Measurements from ENCODE around the gene RAB12.
"Not testable (repeated sequence)": the region's sequence is repeated elsewhere in the genome, so short reads cannot be mapped to it uniquely, and the experiment has no call there.

The RAB12 gene, protein sequence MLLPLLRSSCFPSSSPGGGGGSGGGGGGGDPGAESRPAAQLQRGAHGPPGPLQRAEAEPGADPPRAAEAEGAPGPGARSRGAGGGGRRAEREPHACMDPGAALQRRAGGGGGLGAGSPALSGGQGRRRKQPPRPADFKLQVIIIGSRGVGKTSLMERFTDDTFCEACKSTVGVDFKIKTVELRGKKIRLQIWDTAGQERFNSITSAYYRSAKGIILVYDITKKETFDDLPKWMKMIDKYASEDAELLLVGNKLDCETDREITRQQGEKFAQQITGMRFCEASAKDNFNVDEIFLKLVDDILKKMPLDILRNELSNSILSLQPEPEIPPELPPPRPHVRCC

DNA sequence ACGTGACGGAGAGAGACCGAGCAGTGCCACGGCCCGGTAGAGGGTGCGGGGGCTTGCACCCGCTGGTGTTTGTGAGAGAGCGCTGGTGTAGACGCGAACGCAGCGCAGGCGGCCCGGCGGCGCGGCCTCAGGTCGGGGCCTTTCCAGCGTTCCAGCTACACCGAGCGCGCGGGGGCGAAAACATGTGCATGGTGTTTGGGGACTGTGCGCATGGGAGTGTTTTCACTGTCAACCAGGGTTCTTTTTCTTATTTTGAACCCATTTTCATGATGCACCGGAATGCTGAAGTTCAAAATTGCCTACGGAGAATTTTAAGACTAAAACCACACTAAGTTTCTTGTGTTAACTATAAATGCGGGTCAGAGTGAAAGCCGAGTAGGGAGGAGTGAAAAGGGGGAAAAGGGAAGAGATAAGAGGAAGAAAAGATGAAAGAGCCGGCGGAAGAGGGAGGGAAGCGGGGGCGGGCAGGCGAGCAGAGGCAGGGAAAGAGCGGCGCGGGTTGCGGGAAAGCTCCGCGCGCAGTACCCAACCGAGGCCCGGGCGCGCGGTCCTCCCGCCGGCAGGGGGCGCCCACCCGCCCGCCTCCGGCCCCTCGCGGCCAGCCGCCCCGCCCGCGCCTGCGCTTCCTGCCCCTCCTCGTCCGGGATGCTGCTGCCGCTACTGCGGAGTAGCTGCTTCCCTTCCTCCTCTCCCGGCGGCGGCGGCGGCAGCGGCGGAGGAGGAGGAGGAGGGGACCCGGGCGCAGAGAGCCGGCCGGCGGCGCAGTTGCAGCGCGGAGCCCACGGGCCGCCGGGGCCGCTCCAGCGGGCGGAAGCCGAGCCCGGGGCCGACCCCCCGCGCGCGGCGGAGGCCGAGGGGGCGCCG lies at the start of gene RAB12:
Gene RAB12 (plus strand): TSS at position 643 of the 864 bp plus-strand sequence. CDS start 3 bp downstream, at position 646.
- DNase-seq, result peak; percentile 82

DNA sequence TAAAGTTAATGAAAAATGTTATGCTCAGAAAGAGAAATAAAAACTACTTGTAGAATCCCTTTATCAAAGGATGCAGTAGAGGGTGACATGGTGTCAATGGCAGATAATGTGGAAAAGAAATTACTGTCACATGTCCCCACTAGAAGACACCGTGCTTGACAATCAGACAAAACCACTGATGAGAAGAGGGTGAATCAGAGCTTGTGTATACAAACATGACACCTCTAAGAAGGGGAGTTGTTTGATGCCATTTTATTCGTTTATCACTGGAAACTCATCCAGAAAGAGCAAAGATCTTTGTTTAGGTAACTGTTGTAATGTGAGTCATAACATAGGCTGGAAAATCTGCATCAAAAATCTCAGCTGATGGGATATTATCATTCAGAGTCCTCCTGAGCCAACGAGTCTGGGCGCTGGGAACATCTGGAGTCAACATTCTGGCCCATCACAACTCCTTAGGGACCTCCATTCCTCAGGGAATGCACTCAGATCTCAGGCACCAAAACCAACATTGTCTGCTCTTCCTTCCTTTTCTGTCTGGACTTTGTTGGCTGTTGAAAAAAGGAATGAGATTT lies 49.5 kb upstream of the RAB12 start:
- DNase-seq, result no peak

DNA sequence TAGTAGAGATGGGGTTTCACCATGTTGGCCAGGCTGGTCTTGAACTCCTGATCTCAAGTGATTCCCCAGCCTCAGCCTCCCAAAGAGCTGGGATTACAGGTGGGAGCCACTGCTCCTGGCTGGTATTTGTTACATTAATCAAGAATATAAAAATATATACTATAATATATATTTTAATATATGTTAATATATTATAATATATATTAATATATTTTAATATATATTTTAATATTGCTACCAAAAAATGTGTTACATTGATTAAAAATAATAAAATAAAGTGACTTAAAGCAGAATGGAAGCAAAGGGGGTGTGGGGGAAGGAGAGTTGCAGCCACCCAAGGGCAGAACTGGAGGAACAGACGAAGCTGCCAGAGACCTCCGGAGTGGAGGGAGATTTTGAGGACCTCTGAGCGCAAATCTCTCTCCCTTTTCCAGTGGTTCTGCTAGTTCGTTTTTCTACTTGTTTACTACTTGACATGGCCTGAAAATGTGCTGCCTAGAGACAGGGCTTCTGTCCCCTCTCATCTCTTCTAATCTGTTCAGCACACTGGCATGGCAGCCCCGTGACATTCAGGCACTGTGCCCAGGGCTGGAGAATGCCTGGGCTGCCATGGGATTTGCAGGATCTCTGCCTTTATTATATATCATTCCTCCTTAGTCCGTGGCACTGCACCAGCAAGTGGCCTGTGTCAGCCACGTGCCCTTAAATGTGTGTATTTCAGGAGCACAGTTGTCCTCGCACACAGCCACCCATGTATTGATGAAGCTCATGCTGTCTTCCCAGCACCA lies 47.9 kb upstream of the RAB12 start:
- no peak for DNase-seq

DNA sequence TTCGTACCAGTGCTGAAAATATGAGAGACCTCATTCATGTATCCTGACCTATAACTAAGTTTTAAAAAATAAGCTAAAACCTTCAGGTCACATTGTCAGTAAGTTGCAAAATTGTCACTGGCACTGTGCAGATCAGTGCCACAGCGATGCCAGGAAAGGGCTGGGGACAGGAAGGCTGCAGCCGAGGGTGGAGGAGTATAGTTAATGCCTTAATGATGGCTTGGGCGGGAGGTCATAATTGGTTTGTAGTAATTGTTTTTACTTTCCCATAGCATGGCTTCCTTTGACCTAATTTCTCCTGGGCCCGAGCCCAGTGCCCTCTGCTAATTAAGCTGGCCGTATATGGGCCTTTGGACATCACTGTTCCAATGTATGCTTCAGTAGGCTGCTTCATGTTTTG lies 47.2 kb upstream of the RAB12 start:
- DNase-seq, result no peak

DNA sequence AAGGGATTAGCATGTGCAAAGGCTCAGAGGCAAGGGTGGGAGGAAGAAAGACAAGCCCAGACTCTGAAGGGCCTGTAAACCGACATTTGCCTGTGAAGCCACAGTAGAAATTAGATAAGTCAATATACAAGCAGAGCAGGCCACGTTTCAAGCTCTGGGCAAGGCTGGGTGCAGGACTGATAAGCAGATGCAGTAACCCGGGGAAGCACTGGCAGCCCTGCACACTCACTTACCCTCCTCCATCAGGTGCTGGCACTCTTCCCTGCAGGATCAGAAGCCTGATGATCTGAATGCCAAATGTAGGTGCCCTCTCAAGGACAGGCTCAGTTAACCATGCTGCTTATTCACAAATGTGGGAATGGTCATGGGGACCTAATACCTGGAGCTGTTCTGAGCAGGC lies 46.3 kb upstream of the RAB12 start:
- DNase-seq, result no peak

DNA sequence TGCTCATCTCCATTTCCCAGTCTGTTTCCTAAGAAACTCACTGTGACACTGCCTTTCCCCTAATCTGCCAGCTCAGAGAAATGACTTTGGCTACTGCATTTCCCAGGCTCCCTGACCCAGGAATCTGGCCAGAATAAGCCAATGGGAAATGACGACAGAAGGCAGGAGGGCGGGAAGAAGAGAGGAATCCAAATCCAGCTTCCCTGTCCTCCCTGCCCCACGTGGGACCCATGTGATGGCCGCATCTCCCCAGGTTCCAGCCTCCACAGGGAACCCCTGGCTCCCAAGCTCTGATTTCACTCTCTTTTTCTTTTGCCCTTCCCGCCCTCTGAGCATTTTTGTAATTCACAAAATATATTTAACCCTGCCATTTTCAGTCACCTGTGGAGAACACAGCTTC lies 37.8 kb upstream of the RAB12 start:
- no peak for DNase-seq

DNA sequence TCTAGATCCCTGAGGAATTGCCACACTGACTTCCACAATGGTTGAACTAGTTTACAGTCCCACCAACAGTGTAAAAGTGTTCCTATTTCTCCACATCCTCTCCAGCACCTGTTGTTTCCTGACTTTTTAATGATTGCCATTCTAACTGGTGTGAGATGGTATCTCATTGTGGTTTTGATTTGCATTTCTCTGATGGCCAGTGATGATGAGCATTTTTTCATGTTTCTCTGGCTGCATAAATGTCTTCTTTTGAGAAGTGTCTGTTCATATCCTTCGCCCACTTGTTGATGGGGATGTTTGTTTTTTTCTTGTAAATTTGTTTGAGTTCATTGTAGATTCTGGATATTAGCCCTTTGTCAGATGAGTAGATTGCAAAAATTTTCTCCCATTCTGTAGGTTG lies 35.5 kb upstream of the RAB12 start:
- not testable (repeated sequence) for DNase-seq

DNA sequence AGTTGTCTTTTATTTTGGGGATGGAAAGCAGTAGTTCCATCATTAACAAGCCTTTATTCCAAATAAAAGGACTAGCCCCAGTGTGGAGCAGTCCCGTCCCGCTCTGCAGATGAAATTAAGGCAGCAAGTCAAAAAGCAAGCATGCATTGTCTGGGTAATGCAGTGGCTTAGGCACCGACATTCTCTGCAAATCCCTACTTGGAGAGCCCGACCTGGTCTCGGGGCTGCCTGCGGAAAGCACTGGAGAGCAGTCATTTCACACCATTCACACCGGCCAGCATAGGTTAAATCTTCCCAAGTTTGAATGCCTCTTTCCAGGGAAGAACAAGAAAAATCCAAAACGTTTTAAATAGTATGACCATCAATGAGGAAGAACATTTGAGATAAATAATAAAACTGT lies 24.4 kb upstream of the RAB12 start:
- DNase-seq, result no peak

DNA sequence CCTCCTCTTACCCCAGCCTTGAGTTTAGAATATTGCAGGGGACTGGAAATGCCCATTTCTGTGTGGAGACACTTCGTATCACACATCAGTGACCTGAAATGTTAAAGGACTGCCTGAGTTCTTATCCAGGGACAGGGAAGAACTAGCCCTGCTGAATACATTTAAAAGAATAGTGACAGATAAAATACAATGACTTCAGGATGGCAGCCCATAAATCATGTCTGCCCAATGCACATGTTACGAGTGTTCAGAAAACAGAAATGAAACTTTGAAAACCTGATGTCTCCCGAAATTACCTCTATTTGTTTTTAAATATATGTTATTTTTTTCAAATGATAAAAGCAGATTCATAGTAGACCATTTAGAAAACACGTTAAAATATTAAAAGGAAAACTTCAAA lies 22.3 kb upstream of the RAB12 start:
- no peak for DNase-seq

DNA sequence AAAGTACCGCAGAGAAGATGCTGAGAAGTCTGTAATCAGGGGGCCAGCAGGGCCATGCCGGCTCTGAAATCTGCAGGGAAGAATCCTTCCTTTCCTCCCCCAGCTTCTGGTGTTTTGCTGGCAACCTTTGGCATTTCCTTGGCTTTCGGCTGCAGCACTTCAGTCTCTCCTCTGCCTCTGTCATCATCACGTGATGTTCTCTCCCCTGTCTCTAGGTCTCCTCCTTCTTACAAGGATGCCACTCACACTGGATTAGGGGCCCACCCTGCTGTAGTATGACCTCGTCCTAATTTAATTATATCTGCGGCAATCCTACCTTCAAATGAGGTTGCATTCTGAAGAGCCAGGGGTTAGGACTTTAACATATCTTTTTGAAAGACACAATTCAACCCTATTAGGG lies 13.8 kb upstream of the RAB12 start:
- no peak for DNase-seq

DNA sequence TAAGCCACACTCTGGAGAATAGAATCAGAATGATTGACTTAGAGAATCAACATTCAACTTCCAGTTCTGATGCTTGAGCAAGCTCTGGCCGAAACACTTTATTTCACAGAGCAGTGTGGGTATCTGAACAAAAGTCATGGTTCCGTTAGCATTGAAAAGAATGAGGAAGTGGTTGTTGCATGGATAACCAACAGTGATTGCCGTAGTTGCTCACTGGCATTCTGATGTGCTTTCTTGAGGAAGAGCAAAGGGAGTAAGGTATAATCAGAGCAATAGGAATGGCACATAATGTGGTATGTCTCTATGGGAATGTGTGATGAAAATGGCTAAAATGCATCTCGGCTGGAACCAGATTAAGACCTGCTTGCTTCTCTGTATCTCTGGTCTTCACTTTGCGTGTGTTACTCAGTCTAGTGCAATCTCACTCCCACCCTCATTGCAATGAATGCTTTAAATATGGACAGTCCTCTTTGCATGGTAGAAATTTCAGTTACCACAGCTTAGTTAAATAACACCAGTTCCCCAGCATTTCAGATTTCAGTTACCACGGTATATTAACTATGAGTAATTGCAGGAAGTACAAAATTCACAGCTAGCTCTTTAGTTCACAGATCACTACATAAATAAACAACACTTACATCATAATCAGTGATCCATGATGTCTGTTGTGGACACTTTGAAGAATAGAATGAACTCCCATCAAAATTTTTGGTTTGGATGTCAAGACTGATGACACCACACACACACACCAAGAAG lies 7.8 kb upstream of the RAB12 start:
- no peak for DNase-seq

DNA sequence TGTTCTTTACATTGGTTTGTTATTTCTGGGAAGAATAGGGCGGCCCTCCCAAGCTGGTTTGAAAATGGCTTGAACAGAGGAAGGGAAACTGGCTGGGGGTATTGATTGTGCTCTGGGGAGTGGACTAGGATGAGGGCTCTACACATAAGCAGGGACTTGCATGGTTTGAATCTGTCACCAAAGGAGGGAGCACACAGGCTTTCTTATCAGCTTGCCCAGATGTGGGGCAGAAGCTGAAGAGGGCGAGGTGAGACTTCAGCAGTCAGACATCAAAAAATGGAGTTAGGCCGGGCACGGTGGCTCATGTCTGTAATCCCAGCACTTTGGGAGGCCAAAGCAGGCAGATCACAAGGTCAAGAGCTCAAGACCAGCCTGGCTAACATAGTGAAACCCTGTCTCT lies 7.2 kb upstream of the RAB12 start:
- DNase-seq, result no peak

DNA sequence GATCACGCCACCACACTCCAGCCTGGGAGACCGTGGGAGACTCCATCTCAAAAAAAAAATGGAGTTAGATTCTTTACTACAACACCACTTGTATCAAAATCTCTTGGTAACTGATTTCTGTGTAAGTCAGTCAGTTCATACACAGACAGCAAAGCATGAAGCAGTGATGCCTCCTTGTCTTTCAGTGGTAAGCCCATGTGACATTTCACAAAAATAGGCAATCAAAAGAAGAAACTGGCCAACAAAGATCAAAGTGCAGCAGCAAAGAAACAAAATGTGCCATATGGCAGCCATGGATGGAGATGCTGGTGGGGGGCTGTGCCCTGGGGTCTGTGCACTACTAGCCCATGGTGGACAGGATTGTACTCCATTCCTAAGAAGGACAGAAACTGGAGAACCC lies 6.7 kb upstream of the RAB12 start:
- no peak for DNase-seq

DNA sequence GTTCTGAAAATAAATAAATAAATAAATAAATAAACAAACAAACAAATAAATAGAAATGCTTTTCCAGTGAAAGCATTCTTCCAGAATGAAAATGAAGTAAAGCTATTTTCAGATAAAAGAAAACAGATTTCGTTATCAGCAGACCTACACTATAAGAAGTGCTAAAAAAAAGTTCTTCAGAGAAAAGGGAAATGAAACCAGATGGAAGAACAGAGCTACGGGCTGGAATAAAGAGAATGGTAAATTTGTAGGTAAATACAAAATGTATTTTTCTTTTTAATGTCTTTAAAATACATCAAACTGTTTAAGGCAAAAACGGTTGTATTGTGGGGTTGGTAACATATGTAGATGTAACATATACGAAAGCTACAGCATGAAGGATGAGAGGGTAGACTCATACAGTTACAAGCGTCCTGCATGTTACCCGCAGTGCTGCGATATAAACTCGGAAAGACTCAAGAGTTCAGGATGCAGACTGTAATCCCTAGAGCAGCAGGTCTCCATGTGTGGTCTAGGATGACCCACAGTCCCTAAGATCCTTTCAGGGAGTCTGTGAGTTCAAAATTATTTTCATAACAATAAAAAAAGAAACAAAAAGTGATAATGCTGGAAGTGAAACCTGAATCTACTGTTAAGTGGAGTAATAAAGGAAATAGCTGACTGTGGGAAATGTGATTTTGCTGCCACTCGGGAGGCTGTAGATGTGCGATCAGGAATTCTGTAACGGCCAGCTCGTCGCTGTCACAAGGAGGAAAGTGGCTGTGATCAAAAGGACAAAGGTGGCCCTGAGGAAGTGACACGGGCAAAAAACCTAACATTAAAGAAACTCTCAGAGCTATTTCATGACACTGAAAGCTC lies 5.3 kb upstream of the RAB12 start:
- DNase-seq, result no peak

DNA sequence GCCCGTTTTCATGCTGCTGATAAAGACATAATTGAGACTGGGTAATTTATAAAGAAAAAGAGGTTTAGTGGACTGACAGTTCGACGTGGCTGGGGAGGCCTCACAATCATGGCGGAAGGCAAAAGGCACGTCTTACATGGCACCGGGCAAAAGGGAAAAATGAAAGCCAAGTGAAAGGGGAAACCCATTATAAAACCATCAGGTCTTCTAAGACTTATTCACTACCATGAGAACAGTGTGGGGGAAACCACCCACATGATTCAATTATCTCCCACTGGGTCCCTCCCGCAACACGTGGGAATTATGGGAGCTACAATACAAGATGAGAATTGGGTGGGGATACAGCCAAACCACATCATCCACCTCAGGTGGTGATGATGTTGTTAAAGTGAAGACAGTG lies 3.3 kb upstream of the RAB12 start:
- DNase-seq, result no peak

DNA sequence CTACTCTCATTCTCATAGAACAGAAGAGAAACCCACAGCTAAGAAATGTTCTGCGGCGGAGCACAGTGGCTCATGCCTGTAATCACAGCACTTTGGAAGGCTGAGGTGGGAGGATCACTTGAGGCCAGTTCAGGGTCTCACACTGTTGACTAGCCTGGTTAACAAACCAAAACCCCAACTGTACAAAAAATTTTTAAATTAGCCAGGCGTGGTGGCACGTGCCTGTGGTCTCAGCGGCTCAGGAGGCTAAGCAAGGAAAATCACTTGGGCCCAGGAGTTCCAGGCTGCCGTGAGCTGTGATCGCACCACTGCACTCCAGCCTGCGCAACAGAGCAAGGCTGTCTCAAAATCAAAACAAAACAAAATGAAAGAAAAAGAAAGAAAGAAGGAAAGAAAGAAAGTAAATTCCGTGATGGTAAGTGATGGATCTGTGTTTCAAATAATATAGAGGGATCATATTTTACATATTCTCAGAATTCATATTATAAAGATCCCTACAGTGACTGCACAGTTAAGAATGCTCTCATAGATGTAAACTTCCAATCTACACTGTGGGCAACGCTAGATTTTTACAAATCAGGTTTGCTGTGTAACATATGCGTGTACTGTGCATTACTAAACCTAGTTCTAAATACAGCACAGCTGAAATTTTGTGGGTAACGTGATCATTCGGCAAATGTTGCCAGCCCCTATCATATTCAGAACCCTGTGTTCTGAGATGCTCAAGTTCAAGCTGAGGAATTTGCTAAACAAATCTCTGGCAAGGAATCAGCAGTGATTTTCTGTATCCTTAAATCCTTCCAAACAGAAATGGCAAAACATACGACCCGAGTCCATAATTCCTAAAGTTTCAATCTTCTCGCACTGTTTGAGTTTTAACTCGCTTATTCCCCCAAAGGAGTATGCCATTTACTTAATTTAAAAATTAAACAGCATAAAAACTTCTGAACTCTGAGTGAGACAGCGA lies 1.2 kb upstream of the RAB12 start:
- peak; percentile 20 for DNase-seq

DNA sequence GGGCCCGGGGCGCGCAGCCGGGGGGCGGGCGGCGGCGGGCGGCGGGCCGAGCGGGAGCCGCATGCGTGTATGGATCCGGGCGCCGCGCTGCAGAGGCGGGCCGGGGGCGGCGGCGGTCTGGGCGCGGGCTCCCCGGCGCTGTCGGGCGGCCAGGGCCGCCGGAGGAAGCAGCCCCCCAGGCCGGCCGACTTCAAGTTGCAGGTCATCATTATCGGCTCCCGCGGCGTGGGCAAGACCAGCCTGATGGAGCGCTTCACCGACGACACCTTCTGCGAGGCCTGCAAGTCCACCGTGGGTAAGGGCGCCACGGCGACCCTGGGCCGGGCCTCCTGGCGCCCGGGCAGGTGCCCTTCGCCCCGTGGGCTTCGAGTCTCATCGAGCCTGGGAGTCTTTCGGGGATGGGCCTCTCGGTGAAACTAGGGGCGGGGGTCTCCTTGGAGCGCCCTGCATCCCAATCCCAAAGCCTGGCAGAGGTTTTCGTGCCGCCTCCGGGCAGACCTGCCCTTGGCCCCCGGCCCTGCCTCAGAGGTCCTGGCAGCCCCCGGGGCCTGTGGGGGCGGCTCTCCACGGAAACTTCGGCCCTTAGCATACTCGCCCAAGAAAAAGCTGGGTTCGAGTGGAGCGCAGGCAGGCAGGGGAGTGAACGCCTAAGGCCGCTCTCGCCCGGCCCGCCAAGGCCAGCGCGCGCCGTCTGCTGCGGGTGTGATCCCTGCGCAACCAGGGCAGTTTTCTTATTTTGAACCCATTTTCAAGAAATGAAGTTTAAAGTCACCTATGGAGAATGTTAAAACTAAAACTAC lies 622 bp downstream of the RAB12 start:
- DNase-seq, result peak; percentile 11

DNA sequence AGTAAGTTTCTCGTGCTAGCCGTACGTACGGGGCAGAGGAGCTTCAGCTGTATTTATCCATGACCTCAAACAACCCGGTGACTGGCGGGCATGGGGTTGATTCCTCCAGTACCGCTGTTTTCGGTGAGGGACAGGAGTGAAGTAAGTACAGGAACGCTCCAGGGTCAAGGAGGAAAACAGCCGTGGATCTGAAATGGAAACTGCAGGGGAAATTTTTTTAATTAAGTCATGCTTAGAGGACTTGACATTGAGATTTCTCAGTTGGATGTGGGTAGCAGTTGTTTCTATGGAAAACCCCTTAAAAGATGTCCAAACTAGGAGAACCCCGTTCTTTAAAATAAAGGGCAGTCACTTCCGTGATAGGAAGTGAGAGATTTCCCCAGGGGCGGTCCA lies 1.2 kb downstream of the RAB12 start:
- peak; percentile 25 for DNase-seq

DNA sequence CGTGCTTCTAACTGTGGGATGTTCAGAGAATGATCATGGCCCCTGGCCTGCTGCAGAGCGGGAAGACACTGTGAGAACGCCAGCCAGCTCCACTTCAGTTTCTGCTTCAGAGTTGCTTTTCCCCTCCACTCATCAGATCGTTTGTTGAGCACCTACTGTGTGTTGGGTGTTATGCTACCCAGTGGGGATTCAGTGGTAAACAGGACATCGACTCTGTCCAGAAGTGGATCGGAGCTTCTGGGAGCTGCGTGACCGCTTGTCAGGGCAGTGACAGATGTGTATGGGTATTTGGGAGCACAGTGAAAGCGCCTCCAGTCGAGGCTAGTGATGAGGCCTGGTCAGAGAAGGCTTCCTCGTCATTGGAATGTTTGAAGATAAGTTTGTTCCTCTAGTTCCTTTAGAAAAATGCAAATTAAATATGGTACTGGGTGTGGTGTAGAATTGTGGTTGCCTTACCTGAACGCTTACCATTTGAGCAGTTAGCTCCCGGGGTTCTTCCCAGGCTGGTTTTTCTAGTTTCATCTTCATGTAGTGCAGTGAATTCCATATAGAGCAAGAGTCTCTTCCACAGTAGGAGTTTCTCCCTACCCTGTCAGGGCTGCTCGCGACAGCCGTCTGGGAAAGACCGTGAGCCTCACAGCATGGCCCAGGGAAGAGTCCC lies 2.8 kb downstream of the RAB12 start:
- DNase-seq, result no peak
